CD4-positive, CD25-positive, alpha-beta regulatory T cell (primary cell): Measurements from ENCODE around the gene COL9A2. TPM values are rescaled to one million over a fixed set of nuclear protein-coding genes. Genes with fewer than 3 reads are reported as not detected.

Experiments used
- polyA plus RNA-seq, 4 donors: library from polyadenylated mRNA; unstranded; fragments of 300-500 nt; fragmentation: Illumina TruSeq; gene quantifications; one replicate each; pipeline ENCODE4 v1.2.3, GENCODE V29; 2021
- total RNA-seq: library from RNA; stranded (reverse); gene quantifications from one replicate; pipeline ENCODE4 v1.2.3, GENCODE V29; 2022

COL9A2 gene
- total and polyA plus RNA-seq, 5 donors from 2014 or later, result 0.26 to 2.9 (median 0.55) TPM

Other genes with a start within 250 kb of the COL9A2 start
- 44.2 TPM for gene PPT1, start 220.0 kb downstream of the COL9A2 start, total RNA-seq
- 100 to 1,000 TPM; 173 to 219 (median 201) TPM for gene PPT1, start 220.0 kb downstream of the COL9A2 start, polyA plus RNA-seq
- gene RLF, start 155.9 kb downstream of the COL9A2 start, total RNA-seq, result 36.8 TPM
- 10 to 100 TPM in 1 of 4 donors, 1 to 10 TPM in 3; 7.8 to 12.2 (median 8.9) TPM for gene RLF, start 155.9 kb downstream of the COL9A2 start, polyA plus RNA-seq
- gene TMCO2, start 69.3 kb downstream of the COL9A2 start, total RNA-seq, result not detected
- not detected for gene TMCO2, start 69.3 kb downstream of the COL9A2 start, polyA plus RNA-seq
- gene ZMPSTE24, start 59.0 kb downstream of the COL9A2 start, total RNA-seq, result 12.2 TPM
- 10 to 100 TPM; 23.3 to 35.1 (median 32.0) TPM for gene ZMPSTE24, start 59.0 kb downstream of the COL9A2 start, polyA plus RNA-seq
- 341 TPM for gene SMAP2, start 56.4 kb upstream of the COL9A2 start, total RNA-seq
- 100 to 1,000 TPM; 297 to 472 (median 407) TPM for gene SMAP2, start 56.4 kb upstream of the COL9A2 start, polyA plus RNA-seq
- 2.1 TPM for gene ZFP69B, start 133.2 kb upstream of the COL9A2 start, total RNA-seq
- 1 to 10 TPM; 1.3 to 2.6 (median 1.8) TPM for gene ZFP69B, start 133.2 kb upstream of the COL9A2 start, polyA plus RNA-seq
- gene ZFP69, start 160.0 kb upstream of the COL9A2 start, total RNA-seq, result 3.3 TPM
- gene ZFP69, start 160.0 kb upstream of the COL9A2 start, polyA plus RNA-seq, result 1 to 10 TPM; 3.7 to 6.9 (median 4.2) TPM
- 7.2 TPM for gene EXO5, start 191.5 kb upstream of the COL9A2 start, total RNA-seq
- 1 to 10 TPM; 4.0 to 8.7 (median 7.7) TPM for gene EXO5, start 191.5 kb upstream of the COL9A2 start, polyA plus RNA-seq
- gene ZNF684, start 214.4 kb upstream of the COL9A2 start, total RNA-seq, result 5.3 TPM
- 1 to 10 TPM; 5.3 to 6.0 (median 5.7) TPM for gene ZNF684, start 214.4 kb upstream of the COL9A2 start, polyA plus RNA-seq